ENCODE data around the gene LHFPL4. TPM values are rescaled to one million over a fixed set of nuclear protein-coding genes. Genes with fewer than 3 reads are reported as not detected.
A peak's percentile ranks its signal among the peaks of the same experiment; 100 is the strongest.

Gene LHFPL4
- total RNA-seq, 2 donors from 2014 or later = not detected

- Histone ChIP-seq H3K9me3 (no peaks in the 10 kb centered on the region), H3K4me1 (ENCODE audit: control insufficient read depth in 1 of 2, low read depth in 2 of 2) (no peaks in the 10 kb centered on the region), H3K27ac (no peak overlapping the region), H3K36me3 (no peaks in the 10 kb centered on the region), H3K27me3 (replicated peaks; ENCODE audit: insufficient read depth) (no peaks in the 10 kb centered on the region), H3K4me3 (no peak overlapping the region)
- TF ChIP-seq CTCF (IDR thresholded peaks at IDR 0.05) = no peak
- ATAC-seq (ENCODE audit: insufficient number of reproducible peaks, low FRiP score, low read depth) = no peak
- DNase-seq (ENCODE audit: low spot score) = no peak
Observed at GRCh38 chr3:9512456-9513045, 41.1 kb downstream of the LHFPL4 start.

GRCh38 chr3:9508781-9509180, 44.8 kb downstream of the LHFPL4 start:
- Histone ChIP-seq H3K27me3 (replicated peaks; ENCODE audit: insufficient read depth) (no peaks in the 10 kb centered on the region), H3K27ac (no peak overlapping the region), H3K4me1 (ENCODE audit: control insufficient read depth in 1 of 2, low read depth in 2 of 2) (no peaks in the 10 kb centered on the region), H3K9me3 (no peaks in the 10 kb centered on the region), H3K36me3 (no peaks in the 10 kb centered on the region), H3K4me3 (no peak overlapping the region)
- no peak for TF ChIP-seq CTCF (IDR thresholded peaks at IDR 0.05)
- ATAC-seq (ENCODE audit: insufficient number of reproducible peaks, low FRiP score, low read depth) (no peak), DNase-seq (ENCODE audit: low spot score) (no peak)

- no peak for TF ChIP-seq CTCF (IDR thresholded peaks at IDR 0.05)
- ATAC-seq (ENCODE audit: insufficient number of reproducible peaks, low FRiP score, low read depth) = no peak
- Histone ChIP-seq H3K4me1 (ENCODE audit: control insufficient read depth in 1 of 2, low read depth in 2 of 2) (no peaks in the 10 kb centered on the region), H3K4me3 (no peak overlapping the region), H3K9me3 (no peaks in the 10 kb centered on the region), H3K36me3 (no peaks in the 10 kb centered on the region), H3K27ac (no peak overlapping the region), H3K27me3 (replicated peaks; ENCODE audit: insufficient read depth) (no peaks in the 10 kb centered on the region)
- no peak for DNase-seq (ENCODE audit: low spot score)
Observed at GRCh38 chr3:9507586-9508578, 45.7 kb downstream of the LHFPL4 start.

- H3K4me1 ChIP-seq (ENCODE audit: control insufficient read depth in 1 of 2, low read depth in 2 of 2) = peaks cover 3 to 9% of the 10 kb centered on the region in 2 donors
- no peak for DNase-seq (ENCODE audit: low spot score)
- no peak for ATAC-seq (ENCODE audit: insufficient number of reproducible peaks, low FRiP score, low read depth)
- H3K36me3 ChIP-seq = no peaks in the 10 kb centered on the region
- TF ChIP-seq CTCF (IDR thresholded peaks at IDR 0.05) = peak; percentile 72
- no peaks in the 10 kb centered on the region for H3K27me3 ChIP-seq (replicated peaks; ENCODE audit: insufficient read depth)
- H3K4me3 ChIP-seq = no peak overlapping the region
- no peaks in the 10 kb centered on the region for H3K9me3 ChIP-seq
- H3K27ac ChIP-seq = no peak overlapping the region
Observed at GRCh38 chr3:9503283-9503682, 50.3 kb downstream of the LHFPL4 start.

GRCh38 chr3:9501226-9501625, 52.4 kb downstream of the LHFPL4 start:
- H3K4me1 ChIP-seq (ENCODE audit: control insufficient read depth in 1 of 2, low read depth in 2 of 2) = peaks cover 3 to 9% of the 10 kb centered on the region in 2 donors
- ATAC-seq (ENCODE audit: insufficient number of reproducible peaks, low FRiP score, low read depth) (no peak), DNase-seq (ENCODE audit: low spot score) (no peak)
- H3K9me3 ChIP-seq = no peaks in the 10 kb centered on the region
- H3K36me3 ChIP-seq = no peaks in the 10 kb centered on the region
- H3K27me3 ChIP-seq (replicated peaks; ENCODE audit: insufficient read depth) = no peaks in the 10 kb centered on the region
- no peak overlapping the region for H3K4me3 ChIP-seq
- TF ChIP-seq CTCF (IDR thresholded peaks at IDR 0.05) = no peak
- H3K27ac ChIP-seq = no peak overlapping the region
